Activated CD4-positive, alpha-beta T cell treated with anti-CD3 and anti-CD28 coated beads, Interleukin-2, amount 50 U/mL, for 24 hours (primary cell): ENCODE results near the gene AXIN1.

Experiments
- DNase-seq, 2 donors: peaks; one replicate each; pipeline ENCODE4 v3.0.0-alpha.2; 2020; ENCODE audit warnings: low read depth in 1 of 2, low spot score in 1 of 2

Gene AXIN1

GRCh38 chr16:284204-285120, 68.1 kb downstream of the AXIN1 start:
- DNase-seq: no peak

- DNase-seq: no peak
Measured at GRCh38 chr16:283033-283805, 69.3 kb downstream of the AXIN1 start, which contains the start of gene PDIA2. Gene PDIA2, plus strand, starts transcription at chr16:283164. Its CDS starts 6 bp downstream, at chr16:283170.

DNA sequence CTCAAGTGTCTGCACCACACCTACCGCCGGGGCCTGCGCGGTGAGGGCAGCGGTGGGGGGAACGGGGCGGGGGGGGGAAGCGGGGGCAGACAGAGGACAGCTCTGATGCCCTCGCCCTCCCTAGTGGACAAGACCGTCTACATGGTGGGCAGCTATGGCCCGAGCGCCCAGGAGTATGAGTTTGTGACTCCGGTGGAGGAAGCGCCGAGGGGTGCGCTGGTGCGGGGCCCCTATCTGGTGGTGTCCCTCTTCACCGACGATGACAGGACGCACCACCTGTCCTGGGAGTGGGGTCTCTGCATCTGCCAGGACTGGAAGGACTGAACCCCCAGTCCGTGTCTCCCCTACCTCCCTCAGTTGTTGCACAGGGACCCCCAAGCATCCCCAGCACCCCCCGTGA, 70.0 kb downstream of the AXIN1 start:
- DNase-seq: no peak

DNA sequence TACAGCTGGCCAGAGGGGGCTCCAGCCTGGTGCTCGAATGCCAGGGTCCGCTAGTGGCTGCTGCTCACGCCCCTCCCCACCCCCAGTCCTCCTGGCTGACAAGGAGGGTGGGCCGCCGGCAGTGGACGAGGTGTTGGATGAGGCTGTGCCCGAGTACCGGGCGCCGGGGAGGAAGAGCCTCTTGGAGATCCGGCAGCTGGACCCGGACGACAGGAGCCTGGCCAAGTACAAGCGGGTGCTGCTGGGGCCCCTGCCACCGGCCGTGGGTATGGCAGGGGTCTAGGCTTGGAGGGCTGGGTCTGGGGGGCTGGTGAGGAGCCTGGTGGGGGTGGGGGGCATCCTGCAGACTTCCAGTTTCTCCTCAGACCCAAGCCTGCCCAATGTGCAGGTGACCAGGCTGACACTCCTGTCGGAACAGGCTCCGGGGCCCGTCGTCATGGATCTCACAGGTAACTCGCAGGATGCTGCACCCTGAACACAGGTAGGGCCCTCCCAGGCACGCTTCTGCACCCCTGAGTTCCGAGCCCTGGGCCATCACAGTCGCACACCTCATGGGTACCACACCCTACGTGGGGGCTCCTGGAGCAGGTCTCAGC, 70.8 kb downstream of the AXIN1 start:
- no peak for DNase-seq

- no peak for DNase-seq
Measured at GRCh38 chr16:280991-281659, 71.4 kb downstream of the AXIN1 start.

DNA sequence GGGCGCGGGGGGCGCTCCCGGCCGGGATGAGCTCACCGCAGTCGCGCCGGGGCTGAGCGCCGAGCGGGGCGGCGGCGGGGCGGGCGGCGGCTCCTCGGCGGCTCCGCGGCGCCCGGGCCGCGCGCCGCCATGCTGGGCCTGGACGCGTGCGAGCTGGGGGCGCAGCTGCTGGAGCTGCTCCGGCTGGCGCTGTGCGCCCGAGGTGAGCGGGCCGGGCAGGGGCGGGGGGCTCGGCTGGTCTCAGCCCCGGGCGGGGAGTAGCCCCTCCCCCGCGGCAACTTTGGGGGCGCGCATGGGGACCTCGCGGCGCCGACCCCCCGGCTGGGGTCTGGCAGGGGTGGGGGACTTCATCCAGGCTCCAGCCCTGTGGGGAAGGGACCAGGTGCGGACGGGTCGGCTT, 72.0 kb downstream of the AXIN1 start, which contains the start of gene ARHGDIG:
Gene ARHGDIG (plus strand): TSS at position 40 of the 400 bp plus-strand sequence. CDS start 90 bp downstream, at position 130.
- no peak for DNase-seq

GRCh38 chr16:280005-280460, 72.5 kb downstream of the AXIN1 start:
- no peak for DNase-seq

GRCh38 chr16:279531-279930, 73.0 kb downstream of the AXIN1 start:
- no peak for DNase-seq

- peak in 1 of 2 donors; percentile 31 for DNase-seq
Measured at GRCh38 chr16:278863-279366, 73.6 kb downstream of the AXIN1 start.

DNA sequence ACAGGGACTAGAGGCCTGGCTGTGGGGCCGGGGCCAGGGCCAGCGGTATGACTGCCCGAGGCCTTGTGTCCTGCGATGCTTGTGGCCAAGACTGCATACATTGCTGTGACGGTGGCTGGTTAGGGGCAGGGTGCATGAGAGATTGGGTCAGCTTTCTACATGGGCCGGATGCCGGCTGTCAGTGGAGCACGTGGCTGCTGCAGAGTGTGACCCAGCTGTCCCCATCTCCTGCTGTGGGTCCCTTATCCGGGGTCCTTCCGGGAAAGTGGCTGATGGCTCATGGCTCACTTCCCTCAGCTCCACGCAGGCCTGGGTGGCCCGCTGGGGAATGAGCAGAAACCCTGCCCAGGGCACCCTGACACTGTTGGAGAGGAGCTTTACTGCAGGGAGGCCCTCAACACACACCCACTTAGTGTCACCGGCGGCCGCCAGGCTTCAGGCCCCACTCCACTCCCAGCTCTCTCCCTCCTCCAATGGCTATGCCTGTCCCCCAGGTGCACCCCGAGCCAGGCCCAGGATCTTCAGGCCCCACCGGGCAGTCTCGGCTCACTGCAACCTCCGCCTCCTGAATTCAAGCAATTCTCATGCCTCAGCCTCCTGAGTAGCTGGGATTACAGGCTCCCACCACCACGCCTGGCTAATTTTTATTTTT, 76.0 kb downstream of the AXIN1 start:
- DNase-seq: no peak

GRCh38 chr16:275786-276232, 76.7 kb downstream of the AXIN1 start, which contains the start of gene RGS11:
Gene RGS11, minus strand, starts transcription at chr16:275944. Its CDS starts 33 bp downstream, at chr16:275911.
- no peak for DNase-seq

- DNase-seq: no peak
Measured at GRCh38 chr16:275041-275641, 77.4 kb downstream of the AXIN1 start.

DNA sequence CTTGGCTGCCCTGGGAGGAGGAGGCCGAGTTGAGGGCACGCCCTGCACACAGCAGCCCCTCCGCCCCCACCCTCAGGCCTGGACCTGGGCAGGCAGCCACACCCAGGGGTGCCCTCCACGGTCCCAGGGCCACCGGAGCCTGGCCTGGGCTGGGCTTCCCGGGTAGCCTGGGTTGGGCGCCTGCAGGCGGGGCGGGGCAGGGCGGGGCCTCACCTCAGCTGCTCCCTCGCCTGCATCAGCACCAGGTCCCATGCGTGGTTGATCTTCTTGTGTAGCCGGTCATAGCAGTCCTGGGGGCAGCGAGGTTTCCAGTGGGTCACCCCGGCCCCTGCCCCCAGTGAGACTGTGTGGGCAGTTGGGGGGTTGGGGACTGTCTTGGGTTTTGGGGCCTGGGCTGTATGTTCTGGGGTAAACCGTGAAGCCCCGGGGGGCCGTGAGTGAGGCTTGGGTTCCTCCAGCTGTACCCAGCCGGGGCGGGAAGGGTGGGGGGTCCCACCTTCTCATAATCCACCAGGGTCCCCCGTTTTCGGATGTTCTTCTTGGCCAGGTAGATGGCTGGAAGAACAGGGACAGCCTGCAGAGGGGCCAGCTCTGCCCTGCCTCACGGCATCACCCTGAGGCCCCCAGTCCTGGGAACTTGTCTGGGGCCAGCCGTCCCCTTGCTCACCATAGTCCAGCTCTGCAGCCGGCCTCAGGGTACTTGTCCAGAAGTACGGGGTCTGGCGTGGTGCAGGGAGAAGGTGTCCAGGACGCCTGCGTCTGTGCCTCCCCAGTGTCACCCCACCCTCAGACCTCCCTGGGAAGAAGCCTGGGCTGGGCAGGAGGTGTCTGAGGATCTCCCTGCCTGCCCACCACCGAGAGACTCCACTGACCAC, 78.7 kb downstream of the AXIN1 start:
- no peak for DNase-seq

- DNase-seq: no peak
Measured at GRCh38 chr16:272633-273546, 79.6 kb downstream of the AXIN1 start.

DNA sequence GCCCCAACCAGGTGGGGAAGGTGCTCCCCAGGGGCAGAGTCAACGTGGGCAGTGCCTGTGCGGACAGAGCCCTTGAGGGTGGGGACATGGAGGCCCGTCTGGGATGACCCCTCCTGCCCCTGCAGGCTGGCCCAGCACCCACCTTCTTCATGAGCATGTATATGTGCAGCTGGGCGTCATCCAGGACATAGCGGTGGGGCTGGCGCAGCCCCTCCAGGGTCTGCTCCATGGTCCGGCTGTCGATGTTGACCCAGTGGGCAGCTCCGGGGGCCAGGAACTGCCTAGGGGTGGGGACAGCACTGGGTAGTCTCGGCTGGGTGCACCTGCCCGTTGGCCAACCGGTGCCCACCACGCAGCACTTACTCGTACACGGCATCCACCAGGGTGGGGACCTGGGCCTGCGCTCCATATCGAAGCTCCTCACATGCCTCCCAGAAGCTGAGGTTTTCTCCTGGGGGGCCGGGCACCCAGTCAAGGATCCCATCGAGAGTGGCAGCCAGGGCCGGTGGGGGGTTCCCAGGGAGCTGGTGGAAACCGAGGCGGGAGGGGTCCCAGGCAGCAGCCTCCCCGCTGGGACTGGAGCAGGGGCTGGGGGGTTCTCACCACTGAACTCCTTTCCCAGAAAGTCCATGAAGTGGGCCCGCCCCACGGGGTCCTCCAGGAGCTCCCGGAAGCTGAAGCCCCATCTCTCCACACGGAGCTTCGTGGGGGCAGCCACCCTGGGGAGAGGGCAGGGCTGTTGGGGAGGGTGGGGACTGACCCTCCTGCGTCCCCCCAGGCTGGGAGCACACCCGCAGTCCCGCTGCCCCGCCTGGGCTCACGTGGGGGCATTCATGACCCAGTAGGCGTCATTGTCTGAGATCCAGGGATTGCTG, 81.9 kb downstream of the AXIN1 start:
- no peak for DNase-seq

DNA sequence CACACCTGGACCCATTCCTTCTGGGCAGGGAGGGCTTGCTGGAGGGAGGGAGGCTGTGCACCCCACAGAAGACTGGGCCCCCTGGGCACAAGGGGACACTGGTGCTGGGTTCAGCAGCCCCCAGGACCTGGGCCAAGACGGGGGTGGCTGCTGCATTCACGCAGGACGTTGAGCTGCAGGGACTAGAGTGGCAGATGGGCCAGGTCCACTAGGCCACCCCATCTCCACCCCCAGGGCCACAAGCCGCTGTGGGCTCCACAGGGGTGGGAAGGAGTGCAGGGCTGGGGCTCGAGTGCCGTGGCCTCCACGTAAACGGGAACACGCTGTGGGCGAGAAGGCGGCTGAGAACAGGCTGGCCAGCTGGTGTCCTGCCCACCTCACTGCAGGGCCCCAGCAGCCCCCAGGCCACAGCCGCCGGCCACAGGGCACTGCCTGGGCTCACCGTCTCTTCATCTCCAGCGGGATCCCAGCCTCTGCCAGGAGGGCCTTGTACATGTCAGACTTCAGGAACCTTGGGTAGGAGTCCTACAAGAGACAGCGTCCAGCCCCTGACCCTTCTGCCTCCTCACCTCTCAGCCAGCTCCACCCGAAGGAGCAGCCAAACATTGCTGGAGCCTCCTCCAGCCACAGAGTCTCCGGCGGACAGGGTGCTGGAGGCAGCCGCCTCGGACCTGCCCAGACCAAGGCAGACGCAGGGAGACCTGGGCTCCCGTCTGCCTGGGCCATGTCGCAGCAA, 83.3 kb downstream of the AXIN1 start:
- DNase-seq: no peak
